DND-41 (cell line): Measurements from ENCODE around the gene MEI1.

Source experiments
- ATAC-seq: fragments of 200-7000 bp; cut with Tn5 transposase; 3 replicates; pipeline ENCODE4 v1.9.1; 2021; ENCODE audit warnings: low read depth; ENCODE audit not compliant: insufficient read depth
- DNase-seq: peaks from one replicate; pipeline ENCODE4 v3.0.0-alpha.2; 2020
- H2AFZ ChIP-seq: 2 replicates; pipeline ENCODE4 v1.6.0; 2012; ENCODE audit warnings: low read depth, low read length
- H3K27ac ChIP-seq: 2 replicates; pipeline ENCODE4 v1.5.1; 2012; ENCODE audit warnings: low read length, inconsistent platforms
- H3K27me3 ChIP-seq: fragments of 200-600 bp; sonication (generic); 2 replicates; pipeline ENCODE4 v1.6.0; 2012; ENCODE audit warnings: low read length, mild to moderate bottlenecking, inconsistent platforms; ENCODE audit not compliant: insufficient read depth, poor library complexity
- H3K36me3 ChIP-seq: 2 replicates; pipeline ENCODE4 v1.5.1; 2012; ENCODE audit warnings: low read length, inconsistent platforms; ENCODE audit not compliant: insufficient read depth
- H3K4me1 ChIP-seq: 2 replicates; pipeline ENCODE4 v1.5.1; 2012; ENCODE audit warnings: mild to moderate bottlenecking, low read length; ENCODE audit not compliant: insufficient read depth
- H3K4me2 ChIP-seq: 2 replicates; pipeline ENCODE4 v1.6.0; 2012; ENCODE audit warnings: mild to moderate bottlenecking, moderate library complexity, low read length, inconsistent platforms; ENCODE audit not compliant: insufficient read depth
- H3K4me3 ChIP-seq, 2 experiments: fragments of 200-600 bp in 1 of 2; shearing (Covaris generic) in 1 of 2; 2 replicates each; pipeline ENCODE4 v1.5.1; 2012 to 2016; ENCODE audit warnings: inconsistent platforms in 2 of 2, low read length in 2 of 2, mild to moderate bottlenecking in 2 of 2, low read depth in 1 of 2, moderate library complexity in 1 of 2
- H3K79me2 ChIP-seq: 2 replicates; pipeline ENCODE4 v1.6.0; 2012; ENCODE audit warnings: low read length, inconsistent platforms; ENCODE audit not compliant: insufficient read depth
- H3K9ac ChIP-seq: 2 replicates; pipeline ENCODE4 v1.6.0; 2012; ENCODE audit warnings: low read depth, mild to moderate bottlenecking, inconsistent platforms, low read length, moderate library complexity
- H3K9me3 ChIP-seq: 2 replicates; pipeline ENCODE4 v1.5.1; 2012; ENCODE audit warnings: low read length, moderate library complexity, mild to moderate bottlenecking, inconsistent platforms; ENCODE audit not compliant: insufficient read depth, severe bottlenecking
- H4K20me1 ChIP-seq: 2 replicates; pipeline ENCODE4 v1.6.0; 2012; ENCODE audit warnings: low read length; ENCODE audit not compliant: insufficient read depth
- CTCF ChIP-seq: IDR thresholded peaks from 2 replicates; pipeline ENCODE4 v1.5.1; 2012; ENCODE audit warnings: borderline replicate concordance, low read length, moderate library complexity, mild to moderate bottlenecking; ENCODE audit not compliant: poor library complexity, severe bottlenecking; ENCODE audit errors: extremely low read depth
- EZH2 ChIP-seq: IDR thresholded peaks from 3 replicates; pipeline ENCODE4 v1.6.1; 2012; ENCODE audit warnings: borderline replicate concordance, low read depth, mild to moderate bottlenecking, moderate library complexity, low read length, inconsistent platforms; ENCODE audit not compliant: severe bottlenecking

The MEI1 gene

GRCh38 chr22:41840216-41840615 is 140.9 kb downstream of the MEI1 start:
- no peak overlapping the region for H3K4me3 ChIP-seq
- peaks cover 82% of the 10 kb centered on the region for H4K20me1 ChIP-seq
- H2AFZ ChIP-seq = no peak overlapping the region
- H3K27ac ChIP-seq = no peak overlapping the region
- no peak for TF ChIP-seq EZH2
- TF ChIP-seq CTCF = no peak
- DNase-seq = no peak
- no peaks in the 10 kb centered on the region for H3K27me3 ChIP-seq
- ATAC-seq = no peak
- no peaks in the 10 kb centered on the region for H3K9me3 ChIP-seq
- H3K4me2 ChIP-seq = peak overlapping the region; percentile 33; the same call in 1 of the 2 replicates
- peaks cover 88% of the 10 kb centered on the region for H3K36me3 ChIP-seq
- H3K4me1 ChIP-seq = peaks cover 73% of the 10 kb centered on the region
- no peak overlapping the region for H3K9ac ChIP-seq
- H3K79me2 ChIP-seq = peaks cover 97% of the 10 kb centered on the region

DNA sequence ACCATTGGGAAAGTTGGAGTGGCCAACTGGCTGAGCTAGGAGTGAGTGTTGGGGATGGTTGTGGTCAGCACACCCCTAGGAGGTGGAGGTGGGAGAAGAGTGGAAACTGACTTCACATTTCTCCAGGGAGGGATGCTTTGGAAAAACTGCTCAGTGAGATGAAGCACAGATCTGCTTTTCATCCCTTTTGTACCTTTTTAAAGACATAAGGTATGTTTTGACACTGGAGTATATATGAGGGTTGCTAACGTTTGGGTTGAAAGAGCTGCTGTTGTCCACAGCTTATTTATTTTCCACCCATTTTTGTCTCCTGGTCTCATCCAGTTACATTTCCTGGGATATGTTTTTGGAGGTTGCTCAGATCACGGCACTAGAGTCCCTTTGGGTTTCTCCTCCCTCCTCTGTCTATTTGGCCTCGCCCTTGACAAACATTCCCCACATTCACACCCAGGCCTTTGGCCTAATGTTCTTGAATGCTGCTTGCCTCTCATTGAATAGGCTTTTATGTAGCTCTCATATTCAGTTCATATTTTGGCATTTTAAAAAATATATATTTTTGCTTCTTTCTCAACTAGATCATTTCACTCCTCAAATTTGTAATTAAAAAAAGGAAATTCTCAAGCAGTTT is 141.9 kb downstream of the MEI1 start:
- H3K27ac ChIP-seq = no peak overlapping the region
- H3K9ac ChIP-seq = no peak overlapping the region
- peaks cover 87% of the 10 kb centered on the region for H4K20me1 ChIP-seq
- no peak for ATAC-seq
- no peak for DNase-seq
- no peaks in the 10 kb centered on the region for H3K27me3 ChIP-seq
- no peak for TF ChIP-seq CTCF
- TF ChIP-seq EZH2 = no peak
- peaks cover 97% of the 10 kb centered on the region for H3K79me2 ChIP-seq
- no peak overlapping the region for H2AFZ ChIP-seq
- H3K9me3 ChIP-seq = no peaks in the 10 kb centered on the region
- H3K36me3 ChIP-seq = peaks cover 85% of the 10 kb centered on the region
- H3K4me1 ChIP-seq = peaks cover 70% of the 10 kb centered on the region
- H3K4me3 ChIP-seq = no peak overlapping the region
- peak overlapping the region; percentile 35; the same call in 1 of the 2 replicates for H3K4me2 ChIP-seq

- ATAC-seq = no peak
- Histone ChIP-seq H3K27me3 (no peaks in the 10 kb centered on the region), H3K27ac (peak overlapping the region; percentile 35), H4K20me1 (peaks cover 91% of the 10 kb centered on the region), H3K9ac (no peak overlapping the region), H3K4me2 (no peak overlapping the region; the same call in 1 of the 2 replicates), H3K9me3 (no peaks in the 10 kb centered on the region), H3K79me2 (peaks cover 99% of the 10 kb centered on the region), H2AFZ (no peak overlapping the region), H3K36me3 (peaks cover 81% of the 10 kb centered on the region), H3K4me3 (no peak overlapping the region), H3K4me1 (peaks cover 57% of the 10 kb centered on the region)
- no peak for DNase-seq
- TF ChIP-seq CTCF = no peak
- TF ChIP-seq EZH2 = no peak
These were observed 144.0 kb downstream of the MEI1 start for GRCh38 chr22:41842996-41843970.
